ENCODE measurements around the gene RBPMS2. TPM values are rescaled to one million over a fixed set of nuclear protein-coding genes. Genes with fewer than 3 reads are reported as not detected.
A peak's percentile ranks its signal among the peaks of the same experiment; 100 is the strongest.

RBPMS2 gene
- total and polyA plus RNA-seq, 2 donors (not counting 1 experiment from before 2014, with no cell fraction given) = 0.47 to 0.63 TPM

DNA sequence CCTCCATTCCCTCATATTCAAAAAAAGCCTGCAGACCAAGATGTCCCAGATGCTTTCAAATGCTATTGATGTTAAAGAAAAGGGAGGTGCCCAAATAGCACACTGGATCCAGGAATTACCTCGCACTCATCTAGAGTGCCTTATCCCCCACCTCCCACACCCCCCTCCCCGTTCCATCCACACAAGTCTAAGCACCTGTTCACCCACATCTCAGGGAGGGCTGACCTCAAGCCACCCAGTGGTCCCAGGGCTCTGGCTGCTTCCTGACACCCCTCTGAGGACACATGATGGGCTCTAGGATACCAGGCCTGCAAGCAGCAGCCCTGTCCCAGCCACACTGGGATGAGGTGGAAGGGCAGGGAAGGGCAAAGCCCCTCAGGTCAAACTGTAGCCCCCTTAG is 4.8 kb downstream of the RBPMS2 start:
- CTCF ChIA-PET = no interaction called here
- peaks cover 0 to 21% (median 16%) of the 10 kb centered on the region in 4 experiments for H3K27me3 ChIP-seq (replicated peaks in 1 of 4; ENCODE audit: control extremely low read depth in 1 of 4, control insufficient read depth in 3 of 4, insufficient read depth in 4 of 4, low read length in 3 of 4)
- H2AFZ ChIP-seq (ENCODE audit: insufficient read depth, low read depth, low read length, poor library complexity, severe bottlenecking) = no peak overlapping the region
- intact Hi-C loops (cut with micrococcal nuclease) = no loop called here
- H3K27me3 Mint-ChIP-seq = peaks cover 14% of the 10 kb centered on the region
- H3K27ac Mint-ChIP-seq = no peak overlapping the region
- H3K4me2 ChIP-seq (replicated peaks; ENCODE audit: low read depth, low read length, poor library complexity, severe bottlenecking) = no peak overlapping the region
- no peak overlapping the region for H3K4me3 ChIP-seq (ENCODE audit: control extremely low read depth in 1 of 5, extremely low read depth in 1 of 5, insufficient read depth in 1 of 5, low read depth in 2 of 5, low read length in 4 of 5)
- no peaks in the 10 kb centered on the region for H3K36me3 ChIP-seq (replicated peaks in 1 of 2; ENCODE audit: control extremely low read depth in 1 of 2, control insufficient read depth in 1 of 2, extremely low read depth in 1 of 2, insufficient read depth in 2 of 2, low read length in 1 of 2)
- no peak overlapping the region for H3K9ac ChIP-seq (ENCODE audit: low read length)
- POLR2A ChIA-PET = no interaction called here
- no peak for DNase-seq
- H3K9me3 Mint-ChIP-seq (ENCODE audit: insufficient read depth) = no peaks in the 10 kb centered on the region
- peaks cover 24% of the 10 kb centered on the region for H3K4me1 Mint-ChIP-seq
- no peaks in the 10 kb centered on the region for H3K79me2 ChIP-seq (ENCODE audit: control insufficient read depth, insufficient read depth, low read length)
- H3K27ac ChIP-seq (ENCODE audit: low read length in 2 of 2) = no peak overlapping the region
- peaks cover 0 to 3% (median 0%) of the 10 kb centered on the region in 3 donors for H3K9me3 ChIP-seq (ENCODE audit: control extremely low read depth in 1 of 3, control insufficient read depth in 2 of 3, insufficient read depth in 1 of 3, low read length in 2 of 3)
- no peak overlapping the region for H3K4me3 Mint-ChIP-seq
- ATAC-seq (ENCODE audit: low read depth) = no peak
- peaks cover 15 to 27% of the 10 kb centered on the region in 2 donors for H3K4me1 ChIP-seq (ENCODE audit: control insufficient read depth in 2 of 2, insufficient read depth in 2 of 2, low read length in 2 of 2)
- H4K20me1 ChIP-seq (ENCODE audit: control insufficient read depth, insufficient read depth, low read length, poor library complexity, severe bottlenecking) = no peaks in the 10 kb centered on the region
- 68% methylated on average over 2 of the region's 2 CpGs for WGBS (ENCODE audit: insufficient coverage)
- TF ChIP-seq CTCF (IDR thresholded peaks at IDR 0.05) = no peak
- TF ChIP-seq EZH2 (IDR thresholded peaks at IDR 0.05; ENCODE audit: borderline replicate concordance, insufficient read depth, low read depth, low read length, poor library complexity, severe bottlenecking) = no peak

GRCh38 chr15:64767203-64767602 is 8.2 kb downstream of the RBPMS2 start:
- no peaks in the 10 kb centered on the region for H4K20me1 ChIP-seq (ENCODE audit: control insufficient read depth, insufficient read depth, low read length, poor library complexity, severe bottlenecking)
- H2AFZ ChIP-seq (ENCODE audit: insufficient read depth, low read depth, low read length, poor library complexity, severe bottlenecking) = no peak overlapping the region
- no peaks in the 10 kb centered on the region for H3K79me2 ChIP-seq (ENCODE audit: control insufficient read depth, insufficient read depth, low read length)
- ChIA-PET POLR2A (interaction anchor here (0.5 kb wide), 1 partner anchor 55 kb away, joined by 3 read pairs; no protein-coding TSS in a partner anchor), CTCF (interaction anchor here (1.1 to 3.9 kb wide), 2 partner anchors 43 to 127 kb away, joined by 3 to 12 read pairs; no protein-coding TSS in a partner anchor)
- no peak overlapping the region for H3K9ac ChIP-seq (ENCODE audit: low read length)
- ATAC-seq (ENCODE audit: low read depth) (peak; percentile 45), DNase-seq (no peak)
- no peak overlapping the region for H3K27ac Mint-ChIP-seq
- WGBS (ENCODE audit: insufficient coverage) = 76% methylated on average over 6 of the region's 7 CpGs
- H3K27ac ChIP-seq (ENCODE audit: low read length in 2 of 2) = no peak overlapping the region
- no peak overlapping the region for H3K4me3 ChIP-seq (ENCODE audit: control extremely low read depth in 1 of 5, extremely low read depth in 1 of 5, insufficient read depth in 1 of 5, low read depth in 2 of 5, low read length in 4 of 5)
- H3K4me2 ChIP-seq (replicated peaks; ENCODE audit: low read depth, low read length, poor library complexity, severe bottlenecking) = no peak overlapping the region
- H3K9me3 Mint-ChIP-seq (ENCODE audit: insufficient read depth) = no peaks in the 10 kb centered on the region
- TF ChIP-seq EZH2 (IDR thresholded peaks at IDR 0.05; ENCODE audit: borderline replicate concordance, insufficient read depth, low read depth, low read length, poor library complexity, severe bottlenecking) (no peak), CTCF (IDR thresholded peaks at IDR 0.05) (no peak)
- no peak overlapping the region for H3K4me3 Mint-ChIP-seq
- no peaks in the 10 kb centered on the region for H3K36me3 ChIP-seq (replicated peaks in 1 of 2; ENCODE audit: control extremely low read depth in 1 of 2, control insufficient read depth in 1 of 2, extremely low read depth in 1 of 2, insufficient read depth in 2 of 2, low read length in 1 of 2)
- no peaks in the 10 kb centered on the region for H3K9me3 ChIP-seq (ENCODE audit: control extremely low read depth in 1 of 3, control insufficient read depth in 2 of 3, insufficient read depth in 1 of 3, low read length in 2 of 3)
- no peaks in the 10 kb centered on the region for H3K27me3 ChIP-seq (replicated peaks in 1 of 4; ENCODE audit: control extremely low read depth in 1 of 4, control insufficient read depth in 3 of 4, insufficient read depth in 4 of 4, low read length in 3 of 4)
- H3K4me1 Mint-ChIP-seq = peaks cover 26% of the 10 kb centered on the region
- no peaks in the 10 kb centered on the region for H3K27me3 Mint-ChIP-seq
- peaks cover 10 to 32% of the 10 kb centered on the region in 2 donors for H3K4me1 ChIP-seq (ENCODE audit: control insufficient read depth in 2 of 2, insufficient read depth in 2 of 2, low read length in 2 of 2)
- intact Hi-C loops (cut with micrococcal nuclease) = no loop called here

Measured in B cell (primary cell).